HEK293T (cell line): Measurements from ENCODE around the gene BRINP1.

Source experiments
- CTCF ChIA-PET: fragments of 350-600 bp; formaldehyde crosslinking; extraction: SDS; loops from one replicate; lab custom pipeline; 2021; ENCODE audit warnings: antibody characterized with exemption, inconsistent platforms; lab: Yijun Ruan, JAX
- POLR2A ChIA-PET: fragments of 350-600 bp; formaldehyde crosslinking; extraction: SDS; loops from one replicate; lab custom pipeline; 2020; ENCODE audit warnings: antibody characterized with exemption, inconsistent platforms; lab: Yijun Ruan, JAX
- DNase-seq: peaks from one replicate; pipeline ENCODE4 v3.0.0; 2012; ENCODE audit warnings: mixed read lengths; ENCODE audit errors: extremely low spot score
- ARNT ChIP-seq: fragments of 450-650 bp; IDR thresholded peaks from 2 replicates; pipeline ENCODE4 v1.6.1; 2017; ENCODE audit warnings: mild to moderate bottlenecking
- BHLHE40 ChIP-seq: fragments of 450-650 bp; IDR thresholded peaks from 2 replicates; pipeline ENCODE4 v1.6.1; 2016; ENCODE audit warnings: mild to moderate bottlenecking, moderate library complexity, borderline replicate concordance
- CTBP1 ChIP-seq: fragments of 450-650 bp; IDR thresholded peaks from 2 replicates; pipeline ENCODE4 v1.6.1; 2016; ENCODE audit warnings: borderline replicate concordance
- ELF4 ChIP-seq: fragments of 450-650 bp; IDR thresholded peaks from 2 replicates; pipeline ENCODE4 v1.6.1; 2017; ENCODE audit warnings: antibody characterized with exemption
- FOXA1 ChIP-seq: fragments of 450-650 bp; IDR thresholded peaks from 2 replicates; pipeline ENCODE4 v1.6.1; 2016; ENCODE audit warnings: mild to moderate bottlenecking
- FOXK2 ChIP-seq: fragments of 450-650 bp; IDR thresholded peaks from 2 replicates; pipeline ENCODE4 v1.6.1; 2016; ENCODE audit warnings: mild to moderate bottlenecking
- FOXM1 ChIP-seq: fragments of 450-650 bp; IDR thresholded peaks from 2 replicates; pipeline ENCODE4 v1.6.1; 2017; ENCODE audit warnings: mild to moderate bottlenecking, borderline replicate concordance
- HDGF ChIP-seq: fragments of 450-650 bp; IDR thresholded peaks from 2 replicates; pipeline ENCODE4 v1.6.1; 2017; ENCODE audit warnings: antibody characterized with exemption, borderline replicate concordance
- L3MBTL2 ChIP-seq: fragments of 450-650 bp; conservative IDR thresholded peaks from 2 replicates; pipeline ENCODE4 v1.6.1; 2016; ENCODE audit warnings: mild to moderate bottlenecking
- LEF1 ChIP-seq: fragments of 450-650 bp; IDR thresholded peaks from 2 replicates; pipeline ENCODE4 v1.6.1; 2017; ENCODE audit warnings: mild to moderate bottlenecking, borderline replicate concordance
- NFRKB ChIP-seq: fragments of 450-650 bp; IDR thresholded peaks from 2 replicates; pipeline ENCODE4 v1.6.1; 2016; ENCODE audit warnings: mild to moderate bottlenecking, moderate library complexity
- SP1 ChIP-seq: fragments of 450-650 bp; IDR thresholded peaks from 2 replicates; pipeline ENCODE4 v1.6.1; 2017
- SUZ12 ChIP-seq: fragments of 450-650 bp; IDR thresholded peaks from 2 replicates; pipeline ENCODE4 v1.6.1; 2016; ENCODE audit warnings: mild to moderate bottlenecking
- TARDBP ChIP-seq: fragments of 450-650 bp; IDR thresholded peaks from 2 replicates; pipeline ENCODE4 v1.6.1; 2016
- ZNF384 ChIP-seq: fragments of 450-650 bp; IDR thresholded peaks from 2 replicates; pipeline ENCODE4 v1.6.1; 2016
- TF ChIP-seq, protein P1 (sequence below): fragments of 450-650 bp; IDR thresholded peaks from 2 replicates; pipeline ENCODE4 v1.6.1; 2016

The BRINP1 gene

DNA sequence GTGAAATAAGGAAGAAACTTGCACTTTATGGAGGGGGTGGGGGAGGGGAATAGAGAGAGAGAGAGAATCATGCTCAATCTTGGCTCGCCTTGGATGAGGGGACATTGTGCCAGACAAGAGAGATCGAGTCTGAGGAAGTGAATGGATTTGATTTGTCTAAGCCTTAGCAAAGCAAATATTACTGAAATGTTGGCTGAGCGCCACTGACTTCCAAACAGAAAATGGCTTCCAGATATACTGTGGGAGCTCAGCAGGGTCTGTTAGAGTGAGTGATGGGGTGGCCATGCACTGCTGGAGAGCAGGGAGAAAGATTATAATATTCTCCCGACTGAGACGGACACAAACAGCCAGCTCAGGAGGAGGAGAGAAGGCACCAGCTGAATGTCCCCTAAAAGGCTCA lies 34.5 kb downstream of the BRINP1 start:
- POLR2A ChIA-PET, result no interaction called here
- TF ChIP-seq TARDBP (no peak), FOXA1 (no peak), BHLHE40 (no peak)
- TF ChIP-seq, protein P1, sequence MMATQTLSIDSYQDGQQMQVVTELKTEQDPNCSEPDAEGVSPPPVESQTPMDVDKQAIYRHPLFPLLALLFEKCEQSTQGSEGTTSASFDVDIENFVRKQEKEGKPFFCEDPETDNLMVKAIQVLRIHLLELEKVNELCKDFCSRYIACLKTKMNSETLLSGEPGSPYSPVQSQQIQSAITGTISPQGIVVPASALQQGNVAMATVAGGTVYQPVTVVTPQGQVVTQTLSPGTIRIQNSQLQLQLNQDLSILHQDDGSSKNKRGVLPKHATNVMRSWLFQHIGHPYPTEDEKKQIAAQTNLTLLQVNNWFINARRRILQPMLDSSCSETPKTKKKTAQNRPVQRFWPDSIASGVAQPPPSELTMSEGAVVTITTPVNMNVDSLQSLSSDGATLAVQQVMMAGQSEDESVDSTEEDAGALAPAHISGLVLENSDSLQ, result no peak
- CTCF ChIA-PET, result no interaction called here
- no peak for DNase-seq

DNA sequence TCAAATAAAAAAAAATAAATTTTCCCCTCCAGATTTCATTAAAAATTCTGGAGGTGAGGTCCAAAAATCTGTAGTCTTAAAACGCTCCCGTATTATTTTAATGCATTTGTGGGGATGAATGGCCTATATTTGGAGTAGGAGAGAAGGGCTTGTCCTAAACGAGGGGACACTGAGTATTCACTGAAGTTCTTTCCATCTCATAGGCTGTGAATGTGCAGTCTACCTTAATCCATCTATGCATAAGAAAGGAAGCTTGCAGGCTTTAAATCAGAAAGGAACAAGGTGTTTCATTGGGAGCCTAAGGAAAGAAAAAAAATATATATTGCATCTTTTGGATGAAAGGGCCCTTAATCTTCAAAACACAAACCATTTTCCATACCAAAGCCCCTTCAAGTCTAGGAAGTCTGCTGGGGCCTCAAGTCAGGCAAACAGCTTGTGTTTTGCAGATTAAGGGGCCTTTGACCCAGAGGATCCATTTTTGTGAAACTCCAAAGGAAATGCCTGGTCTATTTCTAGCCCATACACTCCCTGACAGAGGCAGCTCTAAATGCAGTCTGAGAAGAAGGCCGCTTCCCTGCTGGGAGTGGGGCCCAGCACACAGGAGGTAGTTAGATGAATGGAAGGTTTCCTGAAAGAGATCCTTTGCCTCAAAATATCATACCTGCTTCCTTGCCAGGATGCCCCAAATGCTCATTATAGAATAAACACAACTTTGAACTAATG lies 35.6 kb downstream of the BRINP1 start:
- DNase-seq, result no peak
- POLR2A ChIA-PET, result no interaction called here
- CTCF ChIA-PET, result no interaction called here
- TF ChIP-seq ZNF384 (no peak), L3MBTL2 (no peak), NFRKB (no peak), SUZ12 (no peak), BHLHE40 (no peak), LEF1 (no peak), ELF4 (no peak)
- TF ChIP-seq, protein P1, result no peak

DNA sequence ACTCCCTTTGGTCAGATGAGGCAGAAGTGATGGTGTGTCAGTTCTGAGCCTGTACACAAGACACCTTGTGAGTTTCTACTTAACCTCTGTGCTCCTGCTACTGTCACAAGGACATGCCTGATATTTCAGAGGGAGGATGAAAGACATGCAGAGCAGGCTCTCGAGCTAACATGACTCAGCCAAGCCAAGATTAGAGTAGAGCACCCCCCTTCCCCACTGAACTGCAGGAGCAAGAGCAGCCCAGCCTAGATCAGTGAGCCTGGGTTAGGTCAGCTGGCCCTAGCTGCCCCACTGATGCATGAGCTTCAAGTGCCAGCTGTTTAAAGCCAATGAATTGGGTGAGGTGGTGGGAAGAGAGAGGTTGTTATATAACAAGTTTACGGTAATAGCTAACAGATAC lies 36.7 kb downstream of the BRINP1 start:
- TF ChIP-seq, protein P1, result no peak
- no peak for DNase-seq
- CTCF ChIA-PET, result no interaction called here
- POLR2A ChIA-PET, result no interaction called here

DNA sequence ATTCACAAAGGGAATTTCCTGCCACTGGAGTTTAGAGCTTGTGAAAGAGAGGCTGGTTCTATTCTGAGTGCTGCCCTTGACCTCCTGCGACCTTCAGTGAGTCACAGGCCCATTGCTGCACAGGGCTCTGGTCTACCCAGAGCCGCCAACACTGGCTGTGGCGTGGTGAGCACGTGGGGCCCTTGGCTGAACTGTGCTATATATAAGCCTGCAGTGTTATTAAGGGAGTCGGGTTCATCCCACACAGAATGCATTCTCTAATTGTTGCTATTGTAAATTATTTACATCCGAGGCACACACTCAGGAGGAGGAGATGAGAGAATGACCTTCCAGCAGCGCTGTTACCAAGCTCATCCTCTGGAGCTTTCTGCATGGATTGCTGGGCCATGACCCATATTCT lies 47.1 kb downstream of the BRINP1 start:
- CTCF ChIA-PET, result no interaction called here
- no peak for TF ChIP-seq SUZ12
- no peak for TF ChIP-seq HDGF
- DNase-seq, result no peak
- POLR2A ChIA-PET, result no interaction called here

DNA sequence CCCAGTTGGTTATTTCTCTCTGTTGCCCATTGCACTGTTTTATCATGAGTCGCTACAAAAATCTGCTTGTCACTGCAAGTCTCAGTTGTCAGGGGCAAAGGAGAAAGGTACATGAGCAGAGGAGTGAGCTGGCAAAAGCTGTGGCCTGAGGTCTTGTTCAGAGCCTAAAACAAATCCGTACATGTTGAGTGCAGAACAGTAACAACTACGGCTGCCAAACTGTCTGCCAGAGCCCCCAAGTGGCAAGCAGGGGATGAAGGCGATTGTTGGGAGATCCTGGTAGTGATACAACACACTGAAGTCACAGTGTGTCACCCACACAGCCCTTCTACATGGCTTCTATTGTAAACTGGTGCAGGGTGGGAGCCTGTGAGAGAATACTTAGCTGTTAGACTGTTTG lies 50.9 kb downstream of the BRINP1 start:
- DNase-seq, result no peak
- ChIA-PET CTCF (no interaction called here), POLR2A (no interaction called here)
- TF ChIP-seq CTBP1 (no peak), FOXK2 (no peak), L3MBTL2 (no peak), SUZ12 (no peak), ZNF384 (no peak), HDGF (no peak)

DNA sequence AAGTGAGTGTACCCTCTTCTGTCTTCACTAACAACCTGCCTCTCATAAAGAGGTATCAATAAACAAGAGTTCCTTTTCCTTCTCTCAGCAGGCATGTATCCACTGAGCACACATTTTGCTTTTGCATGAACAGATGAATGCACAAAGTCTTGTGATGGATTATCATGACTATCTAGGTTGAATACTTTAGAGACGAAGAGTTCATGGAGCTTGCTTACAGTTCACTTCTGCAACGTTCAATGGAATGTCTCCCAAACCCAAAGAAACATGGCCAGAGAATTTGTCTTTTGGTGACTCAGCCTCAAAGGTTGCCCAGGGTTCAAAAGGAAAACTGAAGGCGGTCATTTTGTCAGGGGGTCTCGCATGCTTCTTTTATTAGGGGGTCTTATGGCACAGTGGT lies 55.4 kb downstream of the BRINP1 start:
- ChIA-PET CTCF (no interaction called here), POLR2A (no interaction called here)
- TF ChIP-seq BHLHE40 (no peak), NFRKB (no peak), FOXA1 (no peak)
- DNase-seq, result no peak

DNA sequence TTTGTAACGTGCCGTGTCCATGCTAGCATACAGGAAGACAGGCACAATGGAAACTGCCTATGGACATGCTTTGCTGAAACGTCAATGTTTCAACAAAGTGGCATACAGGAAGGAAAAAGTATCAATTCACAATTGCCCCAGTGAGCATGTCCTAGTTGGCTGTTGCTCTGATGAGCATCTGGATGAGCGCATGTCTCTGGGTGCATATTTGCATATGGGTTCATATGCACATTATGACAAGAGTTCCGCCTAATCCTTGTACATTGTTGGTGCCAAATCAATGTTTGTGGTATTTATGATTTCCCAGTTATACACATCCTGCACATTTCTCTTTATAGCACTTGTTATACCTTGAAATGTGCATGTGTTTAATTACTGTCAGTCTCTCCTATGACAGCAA lies 58.5 kb downstream of the BRINP1 start:
- no peak for DNase-seq
- ChIA-PET POLR2A (no interaction called here), CTCF (no interaction called here)
- TF ChIP-seq FOXA1, result no peak
- no peak for TF ChIP-seq FOXM1
- no peak for TF ChIP-seq HDGF
- no peak for TF ChIP-seq FOXK2

DNA sequence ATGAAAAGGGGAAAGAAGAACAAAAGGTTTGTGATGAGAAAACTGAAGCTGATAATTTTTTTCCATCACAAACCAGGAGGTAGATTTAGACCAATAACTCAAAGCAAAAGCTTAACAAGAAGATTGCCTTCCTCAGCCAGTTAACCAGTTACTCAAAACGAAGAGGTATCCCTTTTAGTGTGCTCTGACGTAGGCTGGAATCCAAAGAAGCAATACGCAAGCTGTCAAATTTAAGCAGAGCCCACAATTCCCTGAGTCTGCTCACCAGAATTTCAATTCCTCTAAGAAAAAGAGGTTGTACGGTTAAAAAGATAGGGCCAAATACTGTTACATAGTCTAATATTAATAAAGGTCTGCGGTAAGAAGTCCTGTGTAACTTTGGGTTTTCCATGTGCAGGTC lies 61.8 kb downstream of the BRINP1 start:
- DNase-seq, result no peak
- ChIA-PET POLR2A (no interaction called here), CTCF (no interaction called here)
- no peak for TF ChIP-seq SUZ12
- TF ChIP-seq ARNT, result no peak
- no peak for TF ChIP-seq LEF1
- no peak for TF ChIP-seq NFRKB
- TF ChIP-seq SP1, result no peak
- TF ChIP-seq CTBP1, result no peak
- TF ChIP-seq ZNF384, result no peak
- TF ChIP-seq FOXA1, result no peak
- TF ChIP-seq L3MBTL2, result no peak
- TF ChIP-seq, protein P1, result no peak
